SU-DHL-6 (cell line): ENCODE measurements around the gene FAM83C.
A peak's percentile ranks its signal among the peaks of the same experiment; 100 is the strongest.

Source experiments
- EZH2phosphoT487 ChIP-seq: fragments of 200-600 bp; sonication (generic), shearing (Covaris generic); conservative IDR thresholded peaks from 2 replicates; pipeline ENCODE4 v1.6.1; 2018; ENCODE audit warnings: mild to moderate bottlenecking, antibody characterized with exemption, low read length, moderate library complexity, mixed read lengths
- TF ChIP-seq, protein P1 (sequence below): fragments of 200-600 bp; sonication (generic); IDR thresholded peaks from one replicate; pipeline ENCODE4 v1.5.1; 2017; ENCODE audit warnings: antibody characterized with exemption, mild to moderate bottlenecking, low read length, moderate library complexity; ENCODE audit not compliant: insufficient read depth, poor library complexity, severe bottlenecking

DNA sequence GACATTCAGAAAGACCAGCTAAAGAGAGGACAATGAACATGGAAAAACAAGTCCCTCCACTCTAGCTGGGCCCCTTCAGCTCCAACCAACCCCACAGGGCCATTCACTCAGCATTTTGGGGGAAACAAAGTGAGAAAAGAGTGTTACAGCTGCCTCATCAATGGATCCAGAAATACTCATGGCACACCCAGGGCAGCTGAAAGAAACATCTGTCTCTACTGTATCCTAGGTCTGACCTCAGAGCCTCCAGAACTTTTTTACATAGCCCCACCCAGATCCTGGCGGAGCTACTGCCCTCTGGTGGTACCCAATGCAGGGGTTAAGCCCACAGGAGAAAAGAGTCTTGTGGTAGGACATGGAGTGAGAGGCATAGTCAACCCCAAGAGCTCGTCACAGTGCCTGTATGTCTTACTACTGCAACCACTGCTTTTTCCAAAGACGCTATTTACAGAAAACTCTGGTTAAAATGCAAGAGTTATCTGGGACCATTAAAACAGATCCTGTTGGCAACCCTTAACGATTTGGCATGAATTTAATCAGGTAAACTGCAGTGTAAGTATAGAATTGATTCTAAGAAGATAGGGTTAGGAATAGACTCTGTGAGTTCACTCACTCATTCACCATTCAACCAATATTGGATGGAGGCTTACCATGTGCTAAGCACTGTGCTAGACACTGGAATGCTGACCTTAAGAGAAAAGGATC lies 37.4 kb upstream of the FAM83C start:
- no peak for TF ChIP-seq EZH2phosphoT487
- TF ChIP-seq, protein P1, sequence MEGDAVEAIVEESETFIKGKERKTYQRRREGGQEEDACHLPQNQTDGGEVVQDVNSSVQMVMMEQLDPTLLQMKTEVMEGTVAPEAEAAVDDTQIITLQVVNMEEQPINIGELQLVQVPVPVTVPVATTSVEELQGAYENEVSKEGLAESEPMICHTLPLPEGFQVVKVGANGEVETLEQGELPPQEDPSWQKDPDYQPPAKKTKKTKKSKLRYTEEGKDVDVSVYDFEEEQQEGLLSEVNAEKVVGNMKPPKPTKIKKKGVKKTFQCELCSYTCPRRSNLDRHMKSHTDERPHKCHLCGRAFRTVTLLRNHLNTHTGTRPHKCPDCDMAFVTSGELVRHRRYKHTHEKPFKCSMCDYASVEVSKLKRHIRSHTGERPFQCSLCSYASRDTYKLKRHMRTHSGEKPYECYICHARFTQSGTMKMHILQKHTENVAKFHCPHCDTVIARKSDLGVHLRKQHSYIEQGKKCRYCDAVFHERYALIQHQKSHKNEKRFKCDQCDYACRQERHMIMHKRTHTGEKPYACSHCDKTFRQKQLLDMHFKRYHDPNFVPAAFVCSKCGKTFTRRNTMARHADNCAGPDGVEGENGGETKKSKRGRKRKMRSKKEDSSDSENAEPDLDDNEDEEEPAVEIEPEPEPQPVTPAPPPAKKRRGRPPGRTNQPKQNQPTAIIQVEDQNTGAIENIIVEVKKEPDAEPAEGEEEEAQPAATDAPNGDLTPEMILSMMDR = peak; percentile 76
